ENCODE data around the gene PAM. TPM values are rescaled to one million over a fixed set of nuclear protein-coding genes. Genes with fewer than 3 reads are reported as not detected.

PAM gene
- total and polyA plus RNA-seq, 2 donors (not counting 3 experiments of a cell fraction or from before 2014, with no cell fraction given) = 118 to 176 TPM

- no peaks in the 10 kb centered on the region for H3K36me3 ChIP-seq (ENCODE audit: control insufficient read depth in 2 of 2, extremely low read depth in 1 of 2, insufficient read depth in 2 of 2, low read length in 2 of 2)
- no peaks in the 10 kb centered on the region for H3K9me3 ChIP-seq (replicated peaks; ENCODE audit: control insufficient read depth, insufficient read depth, low read length)
- TF ChIP-seq MAX (IDR thresholded peaks at IDR 0.05; ENCODE audit: insufficient read depth, insufficient read length) = no peak
- TF ChIP-seq POLR2A (IDR thresholded peaks at IDR 0.05; ENCODE audit: low read depth, low read length) = no peak
- TF ChIP-seq JUN (IDR thresholded peaks at IDR 0.05; ENCODE audit: borderline replicate concordance, insufficient read depth, insufficient read length, low read depth) = no peak
- TF ChIP-seq EZH2 (IDR thresholded peaks at IDR 0.05; ENCODE audit: borderline replicate concordance, low read depth, low read length, severe bottlenecking) = no peak
- no peak for TF ChIP-seq GATA2 (IDR thresholded peaks at IDR 0.05; ENCODE audit: insufficient read depth, insufficient read length, low read depth, low read length)
- TF ChIP-seq POLR2AphosphoS5 (IDR thresholded peaks at IDR 0.05; ENCODE audit: insufficient read depth, low read depth, low read length) = no peak
- no peak for TF ChIP-seq MYC (IDR thresholded peaks at IDR 0.05; ENCODE audit: low read depth, low read length)
- TF ChIP-seq FOS (IDR thresholded peaks at IDR 0.05; ENCODE audit: borderline replicate concordance, insufficient read depth, low read length) = no peak
- TF ChIP-seq, protein P1, sequence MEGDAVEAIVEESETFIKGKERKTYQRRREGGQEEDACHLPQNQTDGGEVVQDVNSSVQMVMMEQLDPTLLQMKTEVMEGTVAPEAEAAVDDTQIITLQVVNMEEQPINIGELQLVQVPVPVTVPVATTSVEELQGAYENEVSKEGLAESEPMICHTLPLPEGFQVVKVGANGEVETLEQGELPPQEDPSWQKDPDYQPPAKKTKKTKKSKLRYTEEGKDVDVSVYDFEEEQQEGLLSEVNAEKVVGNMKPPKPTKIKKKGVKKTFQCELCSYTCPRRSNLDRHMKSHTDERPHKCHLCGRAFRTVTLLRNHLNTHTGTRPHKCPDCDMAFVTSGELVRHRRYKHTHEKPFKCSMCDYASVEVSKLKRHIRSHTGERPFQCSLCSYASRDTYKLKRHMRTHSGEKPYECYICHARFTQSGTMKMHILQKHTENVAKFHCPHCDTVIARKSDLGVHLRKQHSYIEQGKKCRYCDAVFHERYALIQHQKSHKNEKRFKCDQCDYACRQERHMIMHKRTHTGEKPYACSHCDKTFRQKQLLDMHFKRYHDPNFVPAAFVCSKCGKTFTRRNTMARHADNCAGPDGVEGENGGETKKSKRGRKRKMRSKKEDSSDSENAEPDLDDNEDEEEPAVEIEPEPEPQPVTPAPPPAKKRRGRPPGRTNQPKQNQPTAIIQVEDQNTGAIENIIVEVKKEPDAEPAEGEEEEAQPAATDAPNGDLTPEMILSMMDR (IDR thresholded peaks at IDR 0.05; ENCODE audit: extremely low read depth in 1 of 2, insufficient read depth in 1 of 2, low read depth in 1 of 2, low read length in 2 of 2) = no peak
- no peaks in the 10 kb centered on the region for H3K4me1 ChIP-seq (ENCODE audit: control insufficient read depth, extremely low read depth, insufficient read depth, low read length)
- no peak overlapping the region for H3K4me3 ChIP-seq (replicated peaks in 1 of 3; ENCODE audit: insufficient read depth in 1 of 3, low read depth in 1 of 3, low read length in 3 of 3)
- H3K79me2 ChIP-seq (ENCODE audit: control insufficient read depth, insufficient read depth, low read length) = no peaks in the 10 kb centered on the region
- H3K4me2 ChIP-seq (ENCODE audit: insufficient read depth, low read length) = no peak overlapping the region
- no peaks in the 10 kb centered on the region for H3K27me3 ChIP-seq (ENCODE audit: control insufficient read depth in 2 of 2, insufficient read depth in 2 of 2, low read length in 2 of 2)
- no peak for FAIRE-seq
- dilution Hi-C loops (cut with MboI; ENCODE audit: extremely low pct_ligation_motif_present, low sequenced_read_pairs) (no loop called here), intact Hi-C loops (cut with micrococcal nuclease) (no loop called here)
- ChIA-PET POLR2A (no interaction called here), CTCF (interaction anchor here (2.3 kb wide), 1 partner anchor 33 kb away, joined by 5 read pairs; no protein-coding TSS in a partner anchor)
- no peak for DNase-seq (ENCODE audit: low read depth, low spot score)
- no peaks in the 10 kb centered on the region for H4K20me1 ChIP-seq (replicated peaks; ENCODE audit: control insufficient read depth, extremely low read depth, insufficient read depth, low read length)
- no peak overlapping the region for H3K9ac ChIP-seq (replicated peaks; ENCODE audit: extremely low read depth, insufficient read depth, low read length)
- no TSS peak for BruUV-seq (replicated peaks)
- H3K9me1 ChIP-seq (replicated peaks; ENCODE audit: control insufficient read depth, extremely low read depth, insufficient read depth, low read length) = no peaks in the 10 kb centered on the region
- H3K27ac ChIP-seq (ENCODE audit: insufficient read depth, low read depth, low read length) = no peak overlapping the region
- H2AFZ ChIP-seq (ENCODE audit: low read depth, low read length) = no peak overlapping the region
Observed at GRCh38 chr5:102998224-102998623, 243.1 kb downstream of the PAM start.
